Activated CD4-positive, alpha-beta T cell treated with anti-CD3 and anti-CD28 coated beads, Interleukin-2, Interleukin-4, amounts not matched to agents 100 ng/mL and 50 ng/mL, durations not matched to agents 16 hours and 8 hours (primary cell): ENCODE measurements around the gene TNFRSF12A.

Experiments
- DNase-seq: peaks from one replicate; pipeline ENCODE4 v3.0.0-alpha.2; 2020; ENCODE audit warnings: low spot score

Gene TNFRSF12A, protein sequence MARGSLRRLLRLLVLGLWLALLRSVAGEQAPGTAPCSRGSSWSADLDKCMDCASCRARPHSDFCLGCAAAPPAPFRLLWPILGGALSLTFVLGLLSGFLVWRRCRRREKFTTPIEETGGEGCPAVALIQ

DNA sequence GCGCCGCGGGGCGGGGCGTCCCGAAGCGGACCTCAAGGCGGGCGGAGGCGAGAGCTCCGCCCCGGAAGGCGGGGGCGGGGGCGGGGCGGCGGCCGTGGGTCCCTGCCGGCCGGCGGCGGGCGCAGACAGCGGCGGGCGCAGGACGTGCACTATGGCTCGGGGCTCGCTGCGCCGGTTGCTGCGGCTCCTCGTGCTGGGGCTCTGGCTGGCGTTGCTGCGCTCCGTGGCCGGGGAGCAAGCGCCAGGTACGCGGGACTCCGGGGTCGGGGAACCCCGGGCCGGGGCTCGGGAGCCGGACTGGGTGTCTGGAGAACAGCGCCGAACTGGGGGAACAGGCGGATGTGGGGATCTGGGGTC is at the start of gene TNFRSF12A:
TNFRSF12A (plus strand) TSS at position 122 of the 357 bp plus-strand sequence; CDS start at position 152, 30 bp downstream.
- peak; percentile 76 for DNase-seq

DNA sequence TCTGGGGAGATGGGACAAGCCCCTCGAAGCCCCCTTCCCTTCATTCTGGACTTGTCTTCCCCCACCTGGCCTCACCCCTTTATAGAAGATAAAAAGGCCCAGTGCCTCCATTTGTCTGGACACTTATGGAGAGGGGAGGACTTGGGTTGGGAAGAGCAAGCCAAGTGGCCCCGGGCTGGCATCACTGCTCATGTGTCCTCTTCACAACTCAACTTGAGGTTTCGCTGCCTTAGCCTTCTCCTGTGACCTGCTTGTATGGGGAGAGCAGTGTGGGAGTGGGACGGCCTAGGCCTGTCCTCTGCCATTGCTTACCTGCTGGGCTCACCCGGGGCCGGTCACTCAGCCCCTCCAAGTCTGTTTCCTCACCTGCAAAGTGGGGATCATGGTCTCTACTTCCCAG is 49.6 kb upstream of the TNFRSF12A start:
- no peak for DNase-seq

DNA sequence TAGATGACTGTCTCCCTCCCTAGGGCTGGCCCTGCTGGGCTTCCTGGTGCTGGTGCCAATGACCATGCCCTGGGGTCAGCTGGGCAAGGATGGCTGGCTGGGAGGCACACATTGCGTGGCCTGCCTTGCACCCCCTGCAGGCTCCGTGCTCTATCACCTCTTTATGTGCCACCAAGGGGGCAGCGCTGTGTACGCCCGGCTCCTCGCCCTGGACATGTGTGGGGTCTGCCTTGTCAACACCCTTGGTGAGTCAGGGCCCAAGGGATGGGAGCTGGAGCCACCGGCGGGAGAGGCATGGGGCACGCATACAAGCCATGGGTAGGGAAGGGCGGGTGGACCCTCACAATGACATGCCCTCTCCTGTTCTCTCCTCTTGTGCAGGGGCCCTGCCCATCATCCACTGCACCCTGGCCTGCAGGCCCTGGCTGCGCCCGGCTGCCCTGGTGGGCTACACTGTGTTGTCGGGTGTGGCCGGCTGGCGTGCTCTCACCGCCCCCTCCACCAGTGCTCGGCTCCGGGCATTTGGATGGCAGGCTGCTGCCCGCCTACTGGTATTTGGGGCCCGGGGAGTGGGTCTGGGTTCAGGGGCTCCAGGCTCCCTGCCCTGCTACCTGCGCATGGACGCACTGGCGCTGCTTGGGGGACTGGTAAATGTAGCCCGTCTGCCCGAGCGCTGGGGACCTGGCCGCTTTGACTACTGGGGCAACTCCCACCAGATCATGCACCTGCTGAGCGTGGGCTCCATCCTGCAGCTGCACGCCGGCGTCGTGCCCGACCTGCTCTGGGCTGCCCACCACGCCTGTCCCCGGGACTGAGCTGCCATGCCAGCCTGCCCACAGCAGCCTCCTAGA is 48.8 kb upstream of the TNFRSF12A start:
- no peak for DNase-seq

DNA sequence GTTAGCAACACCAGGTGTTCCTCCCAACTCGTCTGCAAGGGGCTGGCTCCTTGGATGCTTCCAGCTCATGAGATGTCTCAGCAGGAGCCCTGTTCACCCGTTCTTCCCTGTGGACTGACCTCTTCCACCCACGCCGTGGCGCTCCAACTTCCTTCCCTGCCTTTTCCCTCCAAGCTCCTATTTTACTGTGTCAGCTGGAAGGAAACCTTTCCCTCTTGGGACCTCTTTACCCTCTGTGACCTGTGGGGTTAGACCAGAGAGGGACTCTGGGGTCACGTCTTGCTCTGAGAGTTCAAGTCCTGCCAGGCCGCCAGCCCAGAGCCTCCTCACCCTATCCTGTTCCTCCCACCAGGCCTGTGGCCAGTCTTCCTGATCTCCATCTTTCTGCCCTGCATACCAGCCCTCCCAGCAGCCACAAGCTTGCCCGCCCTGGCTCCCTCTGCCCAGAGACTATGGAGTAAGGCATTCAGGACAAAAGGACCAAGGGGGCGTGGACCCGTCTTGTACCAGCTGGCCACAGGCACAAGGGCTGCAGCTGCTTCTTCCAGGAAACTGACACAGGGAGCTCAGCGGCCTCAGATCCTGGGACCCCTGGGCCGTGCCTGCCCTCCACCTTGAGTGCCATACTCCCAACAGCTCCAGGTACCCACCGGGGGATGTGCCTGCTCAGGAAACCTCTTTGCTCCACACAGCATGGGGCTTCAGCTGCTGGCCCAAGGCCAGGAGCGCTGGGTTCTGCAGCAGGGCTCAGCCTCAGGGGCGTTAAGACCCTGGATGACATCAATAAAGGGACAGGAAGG is 48.0 kb upstream of the TNFRSF12A start:
- no peak for DNase-seq

DNA sequence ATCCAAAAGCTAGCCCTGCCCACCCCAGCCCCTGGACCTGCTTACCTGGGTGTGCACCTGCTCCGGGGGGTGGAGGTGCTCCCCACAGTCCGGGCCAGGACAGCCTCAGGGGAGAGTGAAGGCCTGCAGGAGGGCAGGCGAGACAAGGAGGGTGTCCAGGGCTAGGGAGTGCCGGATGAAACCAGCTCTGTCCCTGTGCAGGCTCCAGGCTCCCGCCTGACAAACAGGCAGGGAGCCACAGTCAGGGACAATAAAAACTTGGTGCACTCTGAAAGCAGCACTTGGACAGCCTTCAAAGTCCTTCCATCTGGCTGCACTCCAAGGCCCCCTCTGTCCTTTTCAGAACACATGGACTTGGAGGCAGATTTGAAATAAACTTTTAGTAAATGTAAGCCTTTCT is 47.1 kb upstream of the TNFRSF12A start:
- DNase-seq = no peak

DNA sequence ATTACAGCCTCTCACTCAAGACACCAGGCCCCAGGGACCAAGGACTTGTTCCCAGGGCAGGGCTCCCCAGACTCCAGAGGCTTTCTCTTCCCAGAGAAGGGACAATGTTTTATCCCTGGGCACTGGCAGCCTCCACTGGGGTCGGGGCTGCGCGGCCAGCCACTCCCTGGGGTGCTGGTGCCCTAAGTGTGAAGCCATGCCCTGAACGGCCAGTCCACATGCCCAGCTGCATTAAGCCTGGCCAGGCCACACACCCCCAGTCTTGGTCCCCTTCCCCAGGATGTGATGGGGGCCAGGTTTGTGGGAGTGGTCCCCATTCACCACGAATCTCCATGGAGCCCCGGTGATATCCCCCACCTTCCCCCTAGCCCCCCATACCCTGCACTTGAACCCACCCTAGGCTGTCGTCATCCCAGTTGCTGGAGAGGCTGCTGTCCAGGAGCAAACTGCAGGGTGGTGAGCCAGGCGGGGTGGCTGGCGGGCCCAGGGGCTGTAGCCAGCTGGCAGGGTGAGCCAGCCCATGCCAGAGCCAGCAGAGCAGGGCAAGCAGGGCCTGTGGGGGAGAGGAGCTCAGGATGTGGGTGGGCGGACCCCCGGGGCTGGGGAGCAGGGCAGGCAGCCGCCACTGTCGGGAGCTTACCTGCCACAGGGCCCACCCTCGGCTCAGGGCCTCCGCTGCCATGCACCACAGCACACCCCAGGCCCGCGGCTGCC is 46.4 kb upstream of the TNFRSF12A start:
- no peak for DNase-seq

DNA sequence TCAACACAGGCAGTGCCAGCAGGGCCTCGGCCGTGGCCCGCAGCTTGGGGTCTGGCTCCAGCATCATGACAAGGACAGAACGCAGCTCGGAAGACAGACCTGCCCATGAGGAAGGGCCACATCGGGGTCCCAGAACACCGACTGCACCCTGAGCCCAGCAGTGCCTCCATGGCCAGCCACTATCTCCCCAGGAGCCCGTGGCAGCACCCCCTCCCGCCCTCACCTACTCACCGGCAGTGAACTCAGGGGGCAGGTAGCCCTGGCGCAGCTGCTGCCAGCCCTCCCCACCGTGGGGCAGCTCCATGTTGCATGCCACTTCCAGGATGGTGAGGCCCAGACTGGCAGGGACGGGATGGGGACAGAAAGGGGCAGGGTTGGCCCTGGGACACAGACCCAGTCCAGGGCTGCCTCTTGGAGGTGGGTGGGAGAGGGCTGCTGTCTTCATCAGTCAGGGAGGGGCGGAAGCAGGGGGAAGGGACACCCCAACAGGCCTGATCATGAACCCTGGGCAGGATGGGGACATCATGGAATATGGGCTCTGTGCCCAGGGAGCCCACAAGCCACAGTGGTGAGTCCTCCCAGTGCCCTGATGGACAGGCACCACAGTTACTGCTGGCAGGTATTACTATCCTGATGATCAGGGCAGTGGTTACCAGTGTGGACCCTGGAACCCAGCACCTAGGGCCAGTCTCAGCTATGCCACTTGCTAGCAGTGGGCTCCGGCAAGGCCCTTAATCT is 45.7 kb upstream of the TNFRSF12A start:
- no peak for DNase-seq

DNA sequence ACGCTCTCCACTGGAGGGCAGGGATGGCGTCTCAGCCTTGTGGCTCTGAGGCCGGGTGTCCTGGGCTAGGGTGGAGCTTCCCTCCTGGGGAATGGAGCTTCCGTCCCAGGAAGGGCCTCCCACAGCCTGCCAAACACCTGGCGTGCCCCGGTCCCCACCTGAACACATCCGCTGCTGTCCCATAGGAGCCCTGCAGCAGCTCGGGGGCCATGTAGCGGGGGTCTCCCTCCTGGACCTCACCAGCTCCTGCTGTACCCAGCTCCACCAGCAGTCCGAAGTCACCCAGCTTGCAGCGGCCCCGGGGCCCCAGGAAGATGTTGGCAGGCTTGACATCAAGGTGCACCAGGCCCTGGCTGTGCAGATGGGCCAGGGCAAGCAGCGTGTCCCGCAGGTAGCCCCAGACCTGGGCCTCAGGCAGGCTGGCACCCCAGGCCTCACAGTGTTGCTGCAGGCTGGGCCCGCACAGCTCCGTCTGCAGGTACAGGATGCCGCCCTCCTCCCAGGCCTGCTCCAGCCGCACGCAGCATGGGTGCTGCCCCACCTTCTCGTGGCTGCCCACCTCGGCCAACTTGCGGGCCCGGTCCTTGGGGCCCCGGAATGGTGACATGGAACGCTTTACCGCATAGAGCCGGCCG is 44.9 kb upstream of the TNFRSF12A start:
- DNase-seq = no peak

DNA sequence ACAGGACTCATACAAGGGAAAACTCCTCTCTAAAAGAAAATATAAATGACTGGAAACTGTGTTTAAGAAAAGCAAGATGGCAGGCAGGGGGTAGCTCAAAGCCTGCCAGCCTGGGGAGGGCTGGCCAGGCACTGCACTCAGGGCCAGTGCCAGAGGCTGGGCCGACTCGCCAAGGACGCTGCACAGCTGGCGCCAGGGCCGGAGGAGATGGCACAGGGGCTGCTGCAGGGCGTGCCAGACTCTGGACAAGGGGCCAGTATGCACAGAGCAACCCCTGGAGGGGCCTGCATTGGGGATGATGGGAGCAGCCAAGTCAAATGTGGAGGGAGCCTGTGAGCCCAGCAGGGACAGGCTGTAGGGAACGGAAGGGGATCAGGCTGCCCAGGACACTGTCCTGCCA is 44.0 kb upstream of the TNFRSF12A start:
- DNase-seq = no peak

DNA sequence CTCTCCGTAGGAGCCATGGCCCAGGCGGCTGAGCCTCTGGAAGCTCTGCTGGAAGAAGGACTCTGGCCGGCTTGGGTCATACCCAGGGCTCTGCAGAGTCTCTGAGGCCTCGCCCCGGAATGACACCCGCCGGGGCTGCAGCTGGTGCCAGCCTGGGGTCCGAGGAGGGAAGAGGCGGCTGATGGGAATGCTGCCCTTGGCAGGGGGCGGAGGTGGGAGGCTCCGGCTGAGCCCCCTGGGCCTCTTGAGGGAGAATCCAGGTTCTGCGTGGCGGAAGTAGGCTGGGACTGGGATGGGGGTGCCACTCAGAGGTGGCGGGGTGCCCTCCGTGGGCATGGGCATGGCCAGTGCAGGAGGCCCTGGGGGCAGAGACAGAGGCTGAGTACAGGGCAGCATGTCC is 43.5 kb upstream of the TNFRSF12A start:
- DNase-seq = no peak

DNA sequence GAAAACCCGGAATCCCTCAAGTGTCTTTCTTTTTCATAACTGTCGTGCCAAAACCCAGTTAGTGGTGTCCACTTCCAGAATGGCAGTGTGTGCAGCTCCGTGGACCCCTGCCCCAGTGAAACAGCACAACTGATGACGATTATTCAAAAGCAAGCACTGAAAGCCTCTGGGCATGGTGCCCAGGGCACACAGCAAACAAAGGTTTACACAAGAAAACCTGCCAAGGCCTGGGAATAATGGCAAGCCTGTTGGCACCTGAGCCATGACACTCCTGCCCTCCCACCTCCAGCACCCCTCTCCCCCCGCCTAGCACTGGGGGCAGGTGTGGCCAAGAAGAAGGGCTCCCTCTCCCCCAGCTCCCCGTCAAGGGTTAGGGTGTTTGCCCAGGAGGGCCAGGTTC is 42.7 kb upstream of the TNFRSF12A start:
- no peak for DNase-seq

DNA sequence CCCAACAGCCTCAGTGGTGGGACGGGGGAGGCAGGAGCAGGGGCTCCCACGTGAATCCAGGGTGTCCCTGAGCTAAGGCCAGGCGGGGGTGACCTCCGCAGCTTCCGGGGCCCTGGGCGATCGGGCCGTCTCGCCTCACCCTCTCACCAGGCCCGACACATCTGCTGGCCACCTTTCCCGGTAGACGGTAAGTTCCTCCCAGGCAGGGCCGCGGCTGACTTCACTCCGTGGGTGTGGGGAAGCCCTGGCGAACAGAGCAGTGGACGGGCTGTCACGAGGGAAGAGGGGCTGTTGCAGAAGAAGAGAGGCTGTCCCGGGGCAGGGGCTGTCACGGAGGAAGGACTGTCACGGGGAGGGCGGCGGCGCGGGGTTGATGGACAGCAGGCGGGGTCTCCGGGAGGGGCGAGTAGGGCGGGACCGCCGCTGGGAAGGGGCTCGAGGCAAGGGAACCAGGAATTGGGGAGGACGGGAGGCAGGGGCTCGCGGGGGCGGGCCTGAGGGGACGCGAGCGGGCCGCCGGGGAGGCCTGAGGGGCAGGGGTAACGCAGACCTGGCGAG is 40.4 kb upstream of the TNFRSF12A start:
- DNase-seq = no peak

DNA sequence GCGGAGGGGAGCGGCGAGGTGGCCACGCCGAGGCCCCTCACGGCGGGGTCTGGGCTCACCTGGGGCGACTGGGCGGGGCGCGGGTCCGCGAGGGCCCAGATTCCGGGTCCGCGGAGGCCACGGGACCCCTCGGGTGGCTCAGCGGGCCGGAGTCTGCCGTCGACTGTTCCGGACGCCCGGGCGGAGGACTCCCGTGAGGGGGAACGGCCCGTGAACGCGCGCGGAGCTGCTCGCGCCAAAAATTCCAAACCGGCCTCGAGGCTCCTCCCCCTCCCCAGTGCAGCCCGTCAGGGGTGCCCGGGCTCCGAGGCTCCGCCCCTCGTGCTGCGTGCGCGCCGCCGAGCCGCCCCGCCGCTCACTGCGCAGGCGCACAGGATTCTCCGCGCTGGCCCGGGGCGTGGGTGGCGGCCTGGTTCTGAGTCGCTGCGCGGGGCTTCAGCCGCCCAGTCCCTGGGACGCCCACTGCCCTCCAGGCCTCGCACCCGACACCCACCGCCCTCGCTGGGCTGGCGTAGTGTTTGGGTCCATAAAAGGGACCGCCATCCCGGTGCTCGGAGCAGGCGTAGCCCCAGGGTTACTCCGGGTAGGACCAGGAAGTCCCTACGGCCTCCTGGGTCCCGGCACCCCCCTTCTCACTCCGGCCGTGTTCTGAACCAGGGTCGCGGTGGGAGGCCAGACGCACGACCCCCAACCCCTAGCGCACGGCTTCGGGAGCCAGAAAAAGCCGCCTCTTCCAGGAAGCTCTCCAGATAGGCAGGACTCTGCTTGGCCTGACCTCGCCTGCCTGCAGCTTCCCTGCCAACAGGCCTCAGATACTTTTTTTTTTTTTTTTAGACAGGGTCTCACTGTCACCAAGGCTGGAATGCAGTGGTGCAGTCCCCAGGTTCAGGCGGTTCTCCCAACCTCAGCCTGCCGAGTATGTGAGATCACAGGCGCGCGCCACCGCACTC is 39.7 kb upstream of the TNFRSF12A start, which contains the start of gene PKMYT1:
PKMYT1 (minus strand) TSS at position 220 of the 950 bp plus-strand sequence. CDS start 789 bp downstream, outside the sequence.
- DNase-seq = peak; percentile 93

DNA sequence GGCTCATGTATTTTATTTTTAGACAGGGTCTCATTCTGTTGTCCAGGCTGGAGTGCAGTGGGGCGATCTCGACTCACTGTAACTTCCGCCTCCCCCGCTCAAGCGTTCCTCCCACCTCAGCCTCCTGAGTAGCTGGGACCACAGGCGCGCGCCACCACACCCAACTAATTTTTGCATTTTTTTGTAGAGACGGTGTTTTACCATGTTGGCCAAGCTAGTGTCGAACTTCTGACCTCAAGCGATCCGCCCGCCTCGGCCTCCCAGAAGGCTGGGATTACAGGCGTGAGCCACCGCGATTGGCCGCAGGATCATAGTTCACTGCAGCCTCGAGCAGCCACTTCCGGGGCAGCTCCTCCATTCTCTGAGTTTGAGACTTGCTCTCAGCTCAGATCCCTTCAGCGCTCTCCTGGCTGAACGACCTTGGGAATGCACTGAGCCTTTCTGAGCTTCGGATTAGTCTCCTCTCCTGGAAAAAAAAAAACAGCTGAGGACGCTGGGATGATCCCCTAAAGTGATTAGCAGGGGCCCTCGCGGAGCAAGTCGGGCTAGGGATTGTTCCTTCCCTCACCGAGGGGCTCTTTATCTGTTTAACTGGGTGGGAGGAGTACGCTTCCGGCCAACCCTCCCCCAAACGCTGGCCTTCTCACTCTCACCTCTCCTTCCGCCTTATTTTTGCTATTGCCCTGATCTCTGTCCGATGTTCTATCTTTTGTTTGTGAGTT is 38.8 kb upstream of the TNFRSF12A start:
- DNase-seq = no peak

DNA sequence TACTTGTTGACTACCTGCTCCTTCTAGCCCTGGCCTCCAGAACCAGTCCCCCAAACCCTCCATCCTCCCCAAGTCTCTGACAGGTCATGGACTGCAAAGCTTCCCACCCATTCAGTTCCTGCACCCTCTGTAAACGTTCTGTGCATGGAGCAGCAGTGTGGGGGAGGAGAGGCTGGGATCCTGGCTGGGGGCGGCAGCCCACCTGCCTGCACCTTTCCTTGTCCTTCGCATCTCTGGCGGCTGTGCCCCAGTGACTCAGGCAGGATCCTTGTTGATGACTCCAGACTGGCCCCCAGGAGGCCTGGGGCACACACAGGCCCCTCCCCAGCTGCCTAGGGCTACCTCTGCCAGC is 38.3 kb upstream of the TNFRSF12A start:
- DNase-seq = no peak

DNA sequence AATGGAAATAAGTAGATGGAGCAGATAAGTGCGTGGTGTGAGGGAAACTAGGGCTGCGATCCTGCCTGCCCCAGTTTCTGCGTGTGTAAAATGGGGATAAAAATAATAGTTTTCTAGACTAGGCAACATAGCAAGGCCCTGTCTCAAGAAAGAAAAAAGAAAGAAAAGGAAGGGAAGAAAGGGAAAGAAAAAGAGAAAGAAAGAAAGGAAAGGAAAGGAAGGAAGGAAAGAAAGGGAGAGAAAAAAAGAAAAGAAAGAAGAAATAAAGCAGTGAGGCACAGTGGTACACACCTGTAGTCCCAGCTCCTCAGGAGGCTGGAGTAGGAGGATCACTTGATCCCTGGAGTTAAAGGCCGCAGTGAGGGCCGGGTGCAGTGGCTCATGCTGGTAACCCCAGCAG is 37.8 kb upstream of the TNFRSF12A start:
- no peak for DNase-seq

DNA sequence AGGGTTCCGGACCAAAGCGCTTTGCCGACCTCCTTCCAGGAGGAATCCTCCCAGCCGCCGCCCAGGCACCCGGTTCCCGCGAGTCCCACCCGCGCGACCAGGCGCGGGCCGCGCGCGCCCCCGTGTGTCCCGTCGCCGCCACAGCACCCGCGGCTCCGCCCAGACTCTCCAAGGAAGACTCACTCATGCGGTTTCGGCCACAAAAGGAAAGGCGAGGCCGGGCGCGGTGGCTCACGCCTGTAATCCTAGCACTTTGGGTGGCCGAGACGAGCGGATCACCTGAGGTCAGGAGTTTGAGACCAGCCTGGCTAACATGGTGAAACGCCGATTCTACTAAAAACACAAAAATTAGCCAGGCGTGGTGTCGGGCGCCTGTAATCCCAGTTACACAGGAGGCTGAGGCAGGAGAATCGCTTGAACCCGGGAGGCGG is 36.4 kb upstream of the TNFRSF12A start:
- peak; percentile 79 for DNase-seq

DNA sequence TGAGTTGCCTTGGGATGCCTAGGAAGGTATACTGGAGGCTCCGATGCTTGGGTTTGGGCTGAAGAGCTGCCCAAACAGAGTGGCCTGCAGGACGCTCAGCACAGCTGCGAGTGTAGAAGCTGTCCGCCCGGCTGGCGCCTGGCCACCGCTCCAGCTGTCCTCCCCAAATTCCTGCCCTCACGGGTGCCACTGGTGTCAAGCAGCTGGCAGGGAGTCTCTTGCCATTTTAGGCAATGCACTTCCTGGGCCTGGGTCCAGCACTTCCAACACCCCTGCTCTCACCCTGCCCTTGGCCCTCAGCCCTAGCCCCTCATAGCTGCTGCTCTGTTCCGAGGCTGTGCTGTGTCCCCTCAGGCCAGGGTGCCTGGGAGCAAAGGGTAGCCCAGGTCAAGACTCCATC is 34.7 kb upstream of the TNFRSF12A start:
- no peak for DNase-seq

DNA sequence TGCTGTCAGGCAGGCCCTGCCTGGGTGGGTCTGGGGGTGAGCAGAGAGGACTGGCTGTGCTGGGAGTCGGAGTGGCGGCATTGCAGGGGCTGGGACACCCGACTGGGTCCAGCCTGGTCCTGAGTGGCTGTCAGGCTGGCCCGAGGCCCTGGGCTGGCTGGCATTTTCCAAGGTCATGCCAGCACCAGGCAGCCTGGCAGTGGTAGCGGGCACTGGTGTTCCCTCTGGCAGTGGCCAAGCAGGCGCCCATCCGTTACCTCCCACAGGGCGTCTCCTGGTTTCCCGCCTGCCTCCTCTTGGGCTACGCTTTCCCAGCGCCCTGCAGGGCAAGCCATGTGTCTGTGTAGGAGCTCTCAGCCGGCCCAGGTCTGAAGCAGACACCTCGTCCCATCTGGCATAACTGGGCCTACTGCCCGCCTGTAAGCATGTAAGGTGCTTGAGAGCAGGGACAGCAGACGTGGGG is 34.2 kb upstream of the TNFRSF12A start:
- no peak for DNase-seq
